VCaP (cell line): Measurements from ENCODE around the gene HBS1L.

Source experiments
- H3K27ac ChIP-seq: fragments of 450-650 bp; 2 replicates; pipeline ENCODE4 v1.5.1; 2017
- TF ChIP-seq, protein P1 (sequence below): fragments of 450-650 bp; conservative IDR thresholded peaks from 2 replicates; pipeline ENCODE4 v1.5.1; 2017; ENCODE audit warnings: mild to moderate bottlenecking, moderate library complexity

HBS1L gene

DNA sequence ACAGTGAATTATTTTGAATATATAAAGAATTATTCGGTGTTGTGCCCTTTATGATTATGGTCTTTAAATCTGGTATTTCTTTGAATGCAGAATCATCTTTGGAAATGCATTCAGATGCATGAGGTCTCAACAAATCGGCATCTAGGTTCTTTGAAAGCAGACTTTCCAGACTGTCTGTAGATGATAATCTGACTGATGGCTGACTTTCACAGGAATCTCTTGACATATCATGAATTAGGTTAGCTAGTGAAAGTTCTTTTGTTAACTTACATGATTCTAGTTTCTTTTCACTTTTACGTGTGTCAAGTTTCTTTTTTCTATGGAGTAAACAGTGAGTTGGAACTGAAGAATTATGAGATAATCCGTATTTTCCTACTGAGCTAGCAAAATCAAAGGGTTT, 17.1 kb downstream of the HBS1L start:
- no peak overlapping the region for H3K27ac ChIP-seq
- TF ChIP-seq, protein P1, sequence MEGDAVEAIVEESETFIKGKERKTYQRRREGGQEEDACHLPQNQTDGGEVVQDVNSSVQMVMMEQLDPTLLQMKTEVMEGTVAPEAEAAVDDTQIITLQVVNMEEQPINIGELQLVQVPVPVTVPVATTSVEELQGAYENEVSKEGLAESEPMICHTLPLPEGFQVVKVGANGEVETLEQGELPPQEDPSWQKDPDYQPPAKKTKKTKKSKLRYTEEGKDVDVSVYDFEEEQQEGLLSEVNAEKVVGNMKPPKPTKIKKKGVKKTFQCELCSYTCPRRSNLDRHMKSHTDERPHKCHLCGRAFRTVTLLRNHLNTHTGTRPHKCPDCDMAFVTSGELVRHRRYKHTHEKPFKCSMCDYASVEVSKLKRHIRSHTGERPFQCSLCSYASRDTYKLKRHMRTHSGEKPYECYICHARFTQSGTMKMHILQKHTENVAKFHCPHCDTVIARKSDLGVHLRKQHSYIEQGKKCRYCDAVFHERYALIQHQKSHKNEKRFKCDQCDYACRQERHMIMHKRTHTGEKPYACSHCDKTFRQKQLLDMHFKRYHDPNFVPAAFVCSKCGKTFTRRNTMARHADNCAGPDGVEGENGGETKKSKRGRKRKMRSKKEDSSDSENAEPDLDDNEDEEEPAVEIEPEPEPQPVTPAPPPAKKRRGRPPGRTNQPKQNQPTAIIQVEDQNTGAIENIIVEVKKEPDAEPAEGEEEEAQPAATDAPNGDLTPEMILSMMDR = no peak

DNA sequence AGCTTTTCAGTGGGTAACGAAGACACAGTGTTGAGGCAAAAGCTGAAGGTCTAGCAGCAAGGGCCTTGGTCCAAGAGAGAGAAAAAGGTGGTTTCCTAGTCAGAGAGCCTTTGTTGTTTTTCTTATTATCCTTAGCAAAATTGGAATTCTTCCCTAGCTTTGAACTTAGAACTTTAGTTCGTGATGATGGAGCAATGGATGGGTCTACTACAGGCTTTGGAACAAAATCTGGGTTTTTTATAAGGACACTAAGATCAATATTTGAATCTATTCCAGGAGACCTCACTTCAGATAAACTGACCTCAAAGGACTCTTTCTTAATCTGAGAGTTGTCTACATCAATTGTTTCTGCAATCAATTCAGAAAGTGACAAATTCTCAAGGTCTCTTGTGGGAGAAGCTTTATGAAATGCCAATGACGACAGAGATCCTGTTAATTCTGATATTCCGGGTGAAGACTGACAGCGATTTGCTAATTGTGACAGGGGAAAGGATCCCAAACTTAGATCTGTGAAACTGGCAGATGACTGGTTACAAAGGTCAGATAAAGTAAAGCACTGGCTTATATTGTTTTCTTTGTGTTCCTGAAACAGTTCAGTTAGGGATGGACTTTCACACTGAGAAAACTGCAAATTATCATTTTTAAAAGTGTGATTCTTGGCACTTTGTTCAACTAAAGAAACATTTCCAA, 17.7 kb downstream of the HBS1L start:
- H3K27ac ChIP-seq = no peak overlapping the region
- TF ChIP-seq, protein P1 = no peak

DNA sequence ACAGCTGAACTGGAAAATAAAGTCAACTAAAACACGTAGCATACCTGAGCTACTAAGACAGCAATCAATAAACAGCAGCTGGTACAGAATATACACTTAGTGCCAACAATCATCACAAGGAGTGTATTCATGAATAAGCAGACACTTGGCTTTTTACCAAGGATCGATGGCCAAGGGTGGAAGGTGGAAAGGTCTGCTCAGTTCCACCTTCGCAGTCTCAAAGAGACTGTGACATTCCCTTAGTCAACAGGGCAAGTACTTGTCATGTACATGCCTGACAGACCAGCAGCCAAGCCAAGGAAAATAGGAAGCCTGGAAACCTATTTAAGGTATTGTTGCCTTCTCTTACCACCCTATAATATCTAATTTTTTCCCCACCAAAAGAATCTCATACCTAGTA, 21.4 kb downstream of the HBS1L start:
- TF ChIP-seq, protein P1 = no peak
- H3K27ac ChIP-seq = no peak overlapping the region

DNA sequence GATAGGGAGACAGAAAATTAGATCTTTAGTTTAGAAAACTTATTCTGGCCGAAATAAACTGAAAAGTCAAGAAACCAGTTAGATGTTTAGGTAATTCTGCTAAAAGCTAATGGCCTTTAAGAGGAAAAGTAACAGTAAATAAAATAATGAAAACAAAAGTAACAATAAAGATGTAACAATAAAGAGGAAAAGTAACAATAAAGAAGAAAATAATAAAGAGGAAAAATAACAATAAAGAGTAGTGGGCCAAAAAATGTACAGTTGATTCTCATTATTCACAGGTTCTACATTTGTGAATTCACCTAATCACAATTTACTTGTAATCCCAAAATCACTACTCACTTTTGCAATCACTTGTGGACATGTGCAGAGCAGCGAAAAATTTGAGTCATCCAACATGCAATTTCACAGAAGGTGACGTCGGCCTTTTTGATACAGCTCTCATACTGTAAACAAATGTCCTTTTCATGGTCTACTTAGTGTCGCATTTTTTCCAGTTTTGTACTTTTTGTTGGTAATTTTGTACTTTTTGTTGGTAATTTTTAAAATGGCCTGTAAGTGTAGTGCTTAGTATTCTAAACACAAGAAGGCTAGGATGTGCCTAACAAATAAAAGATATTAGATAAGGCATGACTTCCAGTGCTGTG, 24.0 kb downstream of the HBS1L start:
- H3K27ac ChIP-seq = no peak overlapping the region
- TF ChIP-seq, protein P1 = no peak

DNA sequence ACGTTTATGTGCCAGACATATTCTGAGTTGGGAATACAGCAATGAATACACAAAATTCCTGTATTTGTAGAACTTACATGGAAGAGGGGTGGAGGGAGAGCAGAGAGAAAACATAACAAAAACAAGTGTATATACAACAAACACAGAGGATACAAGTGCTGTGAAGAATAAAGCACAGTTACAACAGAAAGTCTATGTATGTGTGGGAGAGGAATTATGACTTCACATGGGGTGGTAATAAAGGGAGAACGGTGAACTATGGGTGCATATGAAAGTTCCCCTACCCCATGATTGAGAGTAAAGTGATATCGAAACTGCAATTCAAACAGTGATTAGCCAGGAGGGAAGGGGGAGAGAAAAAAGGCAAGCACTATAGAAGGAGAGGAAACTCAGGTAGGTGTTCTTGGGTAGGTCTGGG, 24.6 kb downstream of the HBS1L start:
- TF ChIP-seq, protein P1 = no peak
- no peak overlapping the region for H3K27ac ChIP-seq

DNA sequence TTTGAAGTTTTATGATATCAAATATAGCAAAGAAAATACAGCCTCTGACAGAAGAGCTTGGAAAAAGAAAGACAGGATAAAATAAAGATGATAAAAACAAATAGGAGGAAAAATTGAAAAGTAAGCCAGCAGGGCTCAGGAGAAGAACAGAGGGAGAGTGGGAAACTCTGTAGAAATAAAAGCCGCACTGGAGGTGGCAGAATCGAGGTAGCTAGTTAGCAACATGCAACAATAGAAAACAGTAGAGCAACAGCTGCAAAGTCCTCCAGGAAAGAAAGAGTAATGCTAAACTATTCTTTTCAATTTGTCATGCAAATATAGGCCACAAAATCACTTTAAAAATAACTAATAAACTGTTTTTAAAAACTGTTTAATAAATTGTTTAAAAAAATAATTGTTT, 28.8 kb downstream of the HBS1L start:
- TF ChIP-seq, protein P1 = no peak
- no peak overlapping the region for H3K27ac ChIP-seq

DNA sequence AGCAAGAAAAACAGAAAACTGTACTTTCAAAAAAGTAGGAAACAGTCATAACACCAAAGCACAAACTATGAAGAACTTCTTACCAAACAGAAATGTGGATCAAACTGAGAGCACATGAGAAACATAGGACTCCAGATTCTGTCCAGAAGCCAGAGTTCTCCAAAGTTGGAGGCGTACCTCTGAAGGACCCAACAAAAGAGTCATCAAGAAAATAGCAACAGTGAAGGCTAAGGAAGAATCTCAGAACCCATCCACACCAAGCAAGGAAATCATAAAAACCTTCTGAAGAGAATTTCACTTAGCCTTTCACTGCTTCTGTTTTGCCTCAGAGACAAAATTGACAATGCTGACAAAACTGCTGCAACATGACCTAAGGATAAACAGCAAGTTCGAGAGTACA, 29.4 kb downstream of the HBS1L start:
- TF ChIP-seq, protein P1 = no peak
- no peak overlapping the region for H3K27ac ChIP-seq
